ENCODE data around the gene TMEM145.
A peak's percentile ranks its signal among the peaks of the same experiment; 100 is the strongest.

The TMEM145 gene

DNA sequence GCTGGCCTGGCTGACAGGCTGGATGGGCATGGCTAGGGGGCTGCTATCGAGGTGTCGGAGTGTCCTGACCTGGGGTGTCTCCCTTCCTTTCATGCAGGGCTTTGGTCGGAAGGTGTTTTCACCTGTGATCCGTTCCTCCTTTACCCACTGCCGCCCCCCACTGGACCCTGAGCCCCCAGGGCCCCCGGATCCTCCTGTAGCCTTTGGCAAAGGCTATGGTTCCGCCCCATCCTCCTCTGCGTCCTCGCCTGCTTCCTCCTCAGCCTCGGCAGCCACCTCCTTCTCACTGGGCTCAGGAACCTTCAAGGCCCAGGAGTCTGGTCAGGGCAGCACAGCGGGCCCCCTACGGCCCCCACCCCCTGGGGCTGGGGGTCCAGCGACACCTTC, 23.0 kb upstream of the TMEM145 start:
- DNase-seq, result no peak

DNA sequence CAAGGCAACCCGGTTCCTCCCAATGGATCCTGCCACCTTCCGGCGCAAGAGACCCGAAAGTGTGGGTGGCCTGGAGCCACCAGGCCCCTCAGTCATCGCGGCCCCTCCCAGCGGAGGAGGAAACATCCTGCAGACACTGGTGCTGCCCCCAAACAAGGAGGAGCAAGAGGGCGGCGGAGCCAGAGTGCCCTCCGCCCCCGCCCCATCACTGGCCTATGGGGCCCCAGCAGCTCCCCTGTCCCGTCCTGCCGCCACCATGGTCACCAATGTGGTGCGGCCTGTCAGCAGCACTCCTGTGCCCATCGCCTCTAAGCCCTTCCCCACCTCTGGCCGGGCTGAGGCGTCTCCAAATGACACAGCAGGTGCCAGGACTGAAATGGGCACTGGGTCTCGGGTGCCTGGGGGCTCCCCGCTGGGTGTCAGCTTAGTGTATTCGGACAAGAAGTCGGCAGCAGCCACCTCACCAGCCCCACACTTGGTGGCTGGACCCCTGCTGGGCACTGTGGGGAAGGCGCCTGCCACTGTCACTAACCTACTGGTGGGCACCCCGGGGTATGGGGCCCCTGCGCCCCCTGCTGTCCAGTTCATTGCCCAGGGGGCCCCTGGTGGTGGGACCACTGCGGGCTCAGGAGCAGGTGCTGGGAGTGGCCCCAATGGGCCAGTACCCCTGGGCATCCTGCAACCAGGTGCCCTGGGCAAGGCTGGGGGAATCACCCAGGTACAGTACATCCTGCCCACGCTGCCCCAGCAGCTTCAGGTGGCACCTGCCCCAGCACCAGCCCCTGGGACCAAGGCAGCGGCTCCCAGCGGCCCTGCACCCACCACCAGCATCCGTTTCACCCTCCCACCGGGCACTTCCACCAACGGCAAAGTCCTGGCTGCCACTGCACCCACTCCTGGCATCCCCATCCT, 22.3 kb upstream of the TMEM145 start:
- peak; percentile 67 for DNase-seq

DNA sequence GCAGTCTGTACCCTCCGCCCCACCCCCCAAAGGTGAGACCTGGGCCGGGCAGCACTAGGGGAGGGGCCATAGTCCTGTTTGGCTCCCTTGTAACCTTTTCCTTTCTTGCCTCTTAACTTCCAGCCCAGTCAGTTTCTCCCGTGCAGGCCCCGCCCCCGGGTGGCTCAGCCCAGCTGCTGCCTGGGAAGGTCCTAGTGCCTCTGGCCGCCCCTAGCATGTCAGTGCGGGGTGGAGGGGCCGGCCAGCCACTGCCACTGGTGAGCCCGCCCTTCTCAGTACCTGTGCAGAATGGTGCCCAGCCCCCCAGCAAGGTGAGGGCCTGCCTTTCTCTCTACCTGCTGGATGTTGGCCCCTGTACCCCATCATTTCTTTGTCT, 21.7 kb upstream of the TMEM145 start:
- DNase-seq, result no peak

DNA sequence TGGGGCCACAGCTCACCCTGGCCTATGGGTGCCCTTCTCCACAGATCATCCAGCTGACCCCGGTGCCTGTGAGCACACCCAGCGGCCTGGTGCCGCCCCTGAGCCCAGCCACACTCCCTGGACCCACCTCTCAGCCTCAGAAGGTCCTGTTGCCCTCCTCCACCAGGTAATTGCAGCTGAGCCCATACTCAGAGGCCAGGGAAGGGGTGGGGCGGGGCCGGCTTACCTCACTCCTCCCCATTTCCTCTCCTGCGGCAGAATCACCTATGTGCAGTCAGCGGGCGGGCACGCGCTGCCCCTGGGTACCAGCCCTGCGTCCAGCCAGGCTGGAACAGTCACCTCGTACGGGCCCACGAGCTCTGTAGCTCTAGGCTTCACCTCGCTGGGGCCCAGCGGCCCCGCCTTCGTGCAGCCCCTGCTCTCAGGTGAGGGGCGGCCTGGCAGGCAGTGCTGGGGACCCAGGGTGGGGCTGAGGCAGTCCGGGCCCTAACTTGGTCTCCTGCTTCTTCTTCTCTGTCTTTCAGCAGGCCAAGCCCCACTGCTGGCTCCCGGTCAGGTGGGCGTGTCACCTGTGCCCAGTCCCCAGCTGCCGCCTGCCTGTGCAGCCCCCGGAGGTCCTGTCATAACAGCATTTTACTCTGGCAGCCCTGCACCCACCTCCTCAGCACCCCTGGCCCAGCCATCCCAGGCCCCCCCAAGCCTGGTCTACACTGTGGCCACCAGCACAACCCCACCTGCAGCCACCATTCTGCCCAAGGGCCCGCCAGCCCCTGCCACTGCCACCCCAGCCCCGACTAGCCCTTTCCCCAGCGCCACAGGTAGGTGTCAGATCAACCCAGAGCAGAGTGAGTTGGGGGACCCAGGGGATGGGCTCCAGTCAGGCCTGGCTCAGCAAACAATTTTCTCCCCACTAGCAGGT, 20.8 kb upstream of the TMEM145 start:
- DNase-seq, result peak; percentile 8

DNA sequence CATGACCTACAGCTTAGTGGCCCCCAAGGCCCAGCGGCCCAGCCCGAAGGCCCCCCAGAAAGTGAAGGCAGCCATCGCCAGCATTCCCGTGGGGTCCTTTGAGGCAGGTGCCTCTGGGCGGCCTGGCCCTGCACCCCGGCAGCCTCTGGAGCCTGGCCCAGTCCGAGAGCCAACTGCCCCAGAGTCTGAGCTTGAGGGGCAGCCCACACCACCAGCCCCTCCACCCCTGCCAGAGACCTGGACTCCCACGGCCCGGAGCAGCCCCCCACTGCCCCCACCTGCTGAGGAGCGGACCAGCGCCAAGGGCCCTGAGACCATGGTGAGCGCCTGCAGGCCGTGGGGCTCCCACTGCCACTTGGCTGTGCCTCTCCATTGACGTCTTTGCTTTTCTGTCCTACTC, 20.1 kb upstream of the TMEM145 start:
- no peak for DNase-seq

DNA sequence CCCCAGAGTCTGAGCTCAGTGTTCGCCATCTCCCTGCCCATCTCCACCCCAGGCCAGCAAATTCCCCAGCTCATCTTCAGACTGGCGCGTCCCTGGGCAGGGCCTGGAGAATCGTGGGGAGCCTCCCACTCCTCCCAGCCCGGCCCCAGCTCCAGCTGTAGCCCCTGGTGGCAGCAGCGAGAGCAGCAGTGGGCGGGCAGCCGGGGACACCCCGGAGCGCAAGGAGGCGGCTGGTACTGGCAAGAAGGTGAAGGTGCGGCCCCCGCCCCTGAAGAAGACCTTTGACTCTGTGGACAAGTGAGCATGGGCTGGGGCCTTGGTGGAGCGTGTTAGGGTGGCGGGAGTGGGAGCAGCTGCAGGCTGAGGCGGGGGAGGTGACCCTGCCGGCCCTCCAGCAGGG, 19.6 kb upstream of the TMEM145 start:
- DNase-seq, result no peak

DNA sequence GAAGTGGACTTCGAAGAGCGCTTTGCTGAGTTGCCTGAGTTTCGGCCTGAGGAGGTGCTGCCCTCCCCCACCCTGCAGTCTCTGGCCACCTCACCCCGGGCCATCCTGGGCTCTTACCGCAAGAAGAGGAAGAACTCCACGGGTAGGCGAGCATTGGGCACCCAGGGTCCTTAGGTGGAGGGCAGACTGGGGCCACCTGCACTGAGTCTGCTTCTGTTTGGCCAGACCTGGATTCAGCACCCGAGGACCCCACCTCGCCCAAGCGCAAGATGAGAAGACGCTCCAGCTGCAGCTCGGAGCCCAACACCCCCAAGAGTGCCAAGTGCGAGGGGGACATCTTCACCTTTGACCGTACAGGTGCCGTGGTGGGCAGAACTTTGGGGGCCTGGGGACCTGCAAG, 19.2 kb upstream of the TMEM145 start:
- DNase-seq, result no peak

DNA sequence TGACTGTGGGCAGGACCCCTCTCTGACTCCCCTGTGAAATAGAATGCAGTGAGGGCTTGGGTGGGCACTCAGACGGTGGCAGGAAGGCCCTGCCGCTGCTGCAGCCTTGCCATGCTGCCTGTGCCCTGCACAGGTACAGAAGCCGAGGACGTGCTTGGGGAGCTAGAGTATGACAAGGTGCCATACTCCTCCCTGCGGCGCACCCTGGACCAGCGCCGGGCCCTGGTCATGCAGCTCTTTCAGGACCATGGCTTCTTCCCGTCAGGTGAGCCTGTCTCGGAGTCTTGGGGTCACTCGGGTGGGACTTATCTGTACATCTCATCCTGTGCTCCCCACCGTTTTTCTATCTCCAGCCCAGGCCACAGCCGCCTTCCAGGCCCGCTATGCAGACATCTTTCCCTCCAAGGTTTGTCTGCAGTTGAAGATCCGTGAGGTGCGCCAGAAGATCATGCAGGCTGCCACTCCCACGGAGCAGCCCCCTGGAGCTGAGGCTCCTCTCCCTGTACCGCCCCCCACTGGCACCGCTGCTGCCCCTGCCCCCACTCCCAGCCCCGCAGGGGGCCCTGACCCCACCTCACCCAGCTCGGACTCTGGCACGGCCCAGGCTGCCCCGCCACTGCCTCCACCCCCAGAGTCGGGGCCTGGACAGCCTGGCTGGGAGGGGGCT, 18.5 kb upstream of the TMEM145 start:
- DNase-seq, result no peak

DNA sequence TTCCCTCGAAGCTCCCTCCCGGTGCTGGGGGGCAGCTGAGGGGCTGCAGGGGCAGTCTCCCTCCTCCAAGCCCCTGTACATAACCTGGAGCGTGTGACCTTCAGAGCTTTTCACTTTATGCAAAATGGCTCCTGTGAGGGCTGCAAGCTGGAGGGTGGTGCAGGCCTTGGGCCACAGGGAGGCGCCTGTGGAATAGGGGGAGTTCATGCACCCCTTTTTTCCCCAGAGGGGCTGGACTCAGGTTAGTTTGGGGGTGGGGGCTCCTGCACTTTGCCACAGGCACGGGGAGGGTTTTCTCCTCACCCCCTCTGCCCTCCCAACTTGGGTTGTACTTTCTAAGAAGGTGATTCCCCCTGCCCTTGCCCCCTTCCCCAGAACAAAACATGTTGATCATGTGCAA, 17.8 kb upstream of the TMEM145 start:
- DNase-seq, result no peak

DNA sequence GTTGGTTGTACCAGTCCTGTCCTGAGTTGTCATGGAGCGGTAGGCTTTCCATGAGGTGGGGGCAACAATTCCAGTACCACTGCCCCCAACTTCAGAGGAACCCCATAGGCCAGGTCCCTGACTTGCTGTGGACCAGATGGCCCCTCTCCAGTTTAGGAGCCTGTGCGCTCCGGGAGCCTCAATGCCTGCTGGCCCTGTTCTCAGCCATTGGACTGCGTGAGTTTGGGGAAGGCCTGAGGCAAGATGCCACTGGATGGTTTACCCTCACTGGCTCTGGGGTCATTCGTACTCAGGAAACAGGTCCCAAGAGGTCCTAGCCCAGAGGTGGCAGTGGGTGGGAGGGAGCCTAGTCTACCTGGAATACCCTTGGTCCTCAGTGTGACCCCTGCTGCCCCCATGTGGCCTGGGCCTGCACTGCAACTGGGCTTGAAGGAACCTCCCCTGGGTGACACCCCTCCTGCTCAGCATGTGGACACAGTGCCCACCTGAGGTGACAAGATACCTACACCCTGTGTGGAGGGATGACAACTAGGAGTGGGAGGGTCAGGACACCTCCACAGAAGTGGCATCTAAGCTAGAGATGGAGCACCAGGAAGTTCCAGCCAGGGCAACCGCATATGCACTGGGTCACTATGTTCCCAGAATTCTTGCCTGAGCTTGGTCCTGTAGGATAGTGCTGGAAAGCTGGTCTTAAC, 17.1 kb upstream of the TMEM145 start:
- DNase-seq, result peak; percentile 91

DNA sequence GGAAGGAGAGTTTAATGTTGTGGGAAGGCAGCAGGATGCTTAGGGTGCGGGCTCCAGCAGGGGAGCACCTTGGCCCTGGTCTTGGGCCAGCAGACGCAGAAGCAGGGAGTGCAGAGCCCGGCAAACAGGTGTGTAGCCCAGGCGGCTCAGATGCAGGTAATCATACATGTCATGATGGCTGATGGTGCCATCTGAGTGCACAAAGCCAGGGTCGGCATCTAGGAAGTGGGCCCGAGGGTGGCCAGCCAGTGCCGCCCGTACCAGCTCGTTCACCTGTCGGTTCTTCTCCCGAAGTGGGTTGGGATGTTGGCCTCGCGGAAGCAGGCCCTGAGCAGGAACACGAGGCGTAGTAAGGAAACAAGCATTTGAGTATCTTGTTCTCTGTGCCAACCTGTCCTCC, 16.1 kb upstream of the TMEM145 start:
- DNase-seq, result no peak

DNA sequence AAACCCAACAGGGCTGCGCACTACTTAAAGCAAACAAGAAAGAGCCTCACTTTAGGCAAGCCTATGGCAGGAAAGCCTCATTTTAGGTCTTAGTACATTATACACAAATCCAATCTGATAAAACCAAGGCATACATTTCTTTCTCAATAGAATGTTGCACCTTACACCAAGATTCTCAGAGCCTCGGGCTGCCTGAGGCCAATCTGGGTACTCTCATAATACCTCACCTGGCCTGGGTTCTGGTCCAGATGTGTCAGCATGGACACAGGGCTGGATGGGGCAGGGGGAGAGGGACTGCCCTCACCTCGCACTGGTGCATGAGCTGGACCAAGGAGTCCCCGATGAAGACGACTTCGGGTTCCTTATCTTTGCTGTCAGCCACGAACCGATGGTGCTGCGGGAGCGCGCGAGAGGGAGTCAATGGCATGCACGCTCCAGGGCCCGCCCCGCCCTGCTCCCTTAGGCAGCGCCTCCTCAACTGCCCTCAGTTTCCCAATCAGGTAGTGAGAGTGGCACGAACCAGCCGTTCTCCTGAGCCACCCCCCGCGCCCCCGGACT, 11.4 kb upstream of the TMEM145 start, which contains the start of gene PRR19:
Gene PRR19, plus strand, starts transcription at position 487 of the 558 bp plus-strand sequence. CDS start 7,453 bp downstream, outside the sequence.
- DNase-seq, result no peak

DNA sequence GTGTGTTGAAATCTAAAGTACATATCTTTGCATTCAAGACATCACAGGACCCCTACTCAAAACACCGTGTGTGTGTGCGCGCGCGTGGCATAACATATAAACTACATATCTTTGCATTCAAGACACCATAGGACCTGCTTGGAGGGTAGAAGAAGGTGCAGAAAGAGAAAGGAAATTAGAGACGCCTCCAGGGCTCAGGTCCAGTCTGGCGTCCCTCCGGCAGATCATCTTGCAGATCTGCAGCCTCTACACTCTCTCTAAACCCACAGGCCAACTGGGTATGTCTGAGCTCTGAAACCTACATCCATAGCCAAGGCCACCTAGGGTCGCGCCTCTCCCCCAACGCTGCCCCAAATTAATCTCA, 10.0 kb upstream of the TMEM145 start:
- no peak for DNase-seq

DNA sequence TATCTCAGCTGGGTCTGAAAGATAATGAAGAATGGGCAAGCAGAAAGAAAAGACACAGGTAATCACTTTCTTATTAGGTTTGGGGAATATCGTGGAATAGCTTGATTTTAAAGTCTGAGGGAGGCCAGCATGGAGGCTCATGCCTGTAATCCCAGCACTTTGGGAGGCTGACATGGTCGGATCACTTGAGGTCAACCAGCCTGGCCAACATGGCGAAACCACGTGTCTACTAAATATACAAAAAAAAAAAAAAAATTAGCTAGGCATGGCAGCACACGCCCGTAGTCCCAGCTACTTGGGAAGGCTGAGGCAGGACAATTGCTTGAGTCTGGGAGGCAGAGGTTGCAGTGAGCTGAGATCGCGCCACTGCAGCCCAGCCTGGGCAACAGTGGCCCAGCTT, 9.2 kb upstream of the TMEM145 start:
- DNase-seq, result no peak

DNA sequence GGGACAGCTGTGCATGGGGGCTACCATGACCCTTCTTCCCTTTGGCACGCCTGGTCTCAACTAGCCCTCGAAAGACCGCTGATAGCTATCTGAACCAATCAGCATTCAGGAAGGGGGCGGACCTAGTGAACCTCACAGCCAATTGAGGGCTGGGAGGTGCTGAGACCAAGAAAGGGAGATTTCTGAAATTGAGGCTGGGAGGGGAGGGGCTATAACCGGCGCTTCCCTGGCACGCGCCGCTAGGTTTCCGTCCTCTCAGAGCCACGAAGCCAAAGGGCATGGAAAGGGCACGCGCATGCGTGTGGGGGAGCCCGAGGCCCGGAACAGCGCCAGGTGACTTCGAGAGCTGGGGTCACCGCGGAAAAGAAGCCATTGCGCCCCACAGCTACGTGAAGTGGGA, 6.5 kb upstream of the TMEM145 start:
- no peak for DNase-seq

DNA sequence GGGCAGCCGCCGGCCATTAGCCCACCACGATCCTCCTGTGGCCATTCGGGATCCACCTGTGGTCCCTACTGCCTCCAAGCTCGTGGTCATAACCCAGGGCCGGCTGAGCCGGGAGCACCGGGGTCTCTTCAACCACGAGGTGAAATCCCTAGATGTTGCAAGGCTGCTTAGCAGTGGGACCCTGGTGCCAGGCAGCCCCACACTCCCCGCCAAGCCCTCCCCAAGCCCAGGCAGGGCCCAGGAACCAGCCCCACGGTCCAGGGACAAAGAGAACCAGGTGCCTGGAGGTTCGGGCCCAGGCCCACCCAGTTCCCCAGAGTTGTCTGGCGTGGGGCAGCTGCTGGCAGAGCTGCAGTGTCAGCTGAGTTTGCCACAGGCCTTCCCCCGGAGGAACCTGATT, 3.4 kb upstream of the TMEM145 start:
- DNase-seq, result no peak

DNA sequence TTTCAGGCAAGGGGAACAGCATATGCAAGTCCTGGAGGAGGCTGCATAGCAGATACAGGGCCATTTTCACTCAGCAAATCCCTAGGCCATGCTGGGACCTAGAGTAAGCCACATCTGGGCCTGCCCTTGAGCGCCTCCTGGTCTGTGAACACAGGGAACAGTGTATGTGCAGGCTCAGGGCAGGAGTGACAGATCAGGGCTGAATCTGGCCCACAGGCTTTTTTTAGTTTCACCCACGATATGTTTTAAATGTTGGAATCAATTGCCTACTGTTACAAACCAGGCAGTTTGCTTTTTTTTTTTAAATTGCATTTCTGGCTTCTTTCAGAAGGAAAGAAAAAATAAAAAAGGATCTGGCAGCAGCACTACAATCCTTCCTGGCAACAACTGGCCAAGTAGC, 1.5 kb upstream of the TMEM145 start:
- no peak for DNase-seq

DNA sequence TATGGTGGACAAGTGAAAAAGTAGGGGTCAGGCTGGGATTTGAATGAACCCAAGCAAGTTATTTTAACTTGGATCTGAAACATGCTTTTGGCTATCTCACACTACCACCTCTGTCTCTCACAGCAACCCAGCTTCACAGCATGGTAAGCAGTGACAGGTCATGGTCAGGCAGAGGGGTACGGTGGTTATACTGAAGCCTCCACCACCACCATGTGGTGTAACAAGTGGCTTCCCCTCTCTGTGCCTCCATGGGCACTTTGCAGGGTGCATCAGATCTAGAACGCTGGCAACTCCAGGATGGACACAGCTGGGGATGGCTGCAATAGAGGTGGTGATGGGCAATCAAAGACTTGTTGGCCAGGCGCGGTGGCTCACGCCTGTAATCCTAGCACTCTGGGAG, 739 bp upstream of the TMEM145 start:
- DNase-seq, result no peak

DNA sequence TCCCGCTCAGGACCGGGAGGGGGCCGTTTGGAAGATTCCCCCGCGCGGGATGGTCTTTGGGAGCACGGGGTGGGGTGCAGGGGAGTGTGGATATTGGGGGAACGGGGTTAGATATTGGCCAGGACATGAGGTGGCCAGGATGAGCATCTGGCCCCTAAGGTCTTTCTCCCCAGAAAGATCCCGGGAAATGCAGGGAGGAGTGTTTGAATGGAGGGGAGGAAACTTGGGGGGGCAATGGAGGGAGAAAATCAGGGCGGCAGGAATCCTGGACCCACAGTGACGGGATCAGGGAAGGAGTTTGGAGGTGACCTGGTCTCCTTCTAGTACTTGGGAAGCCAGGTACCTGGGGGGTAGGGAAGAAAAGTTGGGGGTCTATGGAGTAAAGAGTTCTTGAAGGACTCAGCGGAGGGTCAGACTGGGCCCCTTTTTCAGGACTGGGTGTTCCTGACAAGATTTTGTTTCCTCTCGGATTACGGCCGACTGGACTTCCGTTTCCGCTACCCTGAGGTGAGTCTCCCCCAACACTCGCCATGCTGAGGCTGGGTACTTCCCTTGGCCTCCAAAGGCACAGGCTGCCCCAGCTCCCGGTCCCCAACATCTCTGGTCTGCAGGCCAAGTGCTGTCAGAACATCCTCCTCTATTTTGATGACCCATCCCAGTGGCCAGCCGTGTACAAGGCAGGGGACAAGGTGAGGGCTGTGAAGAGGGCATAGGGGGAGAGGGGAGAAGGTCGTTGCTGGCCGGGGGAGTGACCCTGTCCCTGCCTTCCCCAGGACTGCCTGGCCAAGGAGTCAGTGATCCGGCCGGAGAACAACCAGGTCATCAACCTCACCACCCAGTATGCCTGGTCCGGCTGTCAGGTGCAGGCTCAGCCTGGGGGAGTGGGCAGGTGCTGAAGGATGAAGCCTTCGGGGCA, 989 bp downstream of the TMEM145 start:
- no peak for DNase-seq

DNA sequence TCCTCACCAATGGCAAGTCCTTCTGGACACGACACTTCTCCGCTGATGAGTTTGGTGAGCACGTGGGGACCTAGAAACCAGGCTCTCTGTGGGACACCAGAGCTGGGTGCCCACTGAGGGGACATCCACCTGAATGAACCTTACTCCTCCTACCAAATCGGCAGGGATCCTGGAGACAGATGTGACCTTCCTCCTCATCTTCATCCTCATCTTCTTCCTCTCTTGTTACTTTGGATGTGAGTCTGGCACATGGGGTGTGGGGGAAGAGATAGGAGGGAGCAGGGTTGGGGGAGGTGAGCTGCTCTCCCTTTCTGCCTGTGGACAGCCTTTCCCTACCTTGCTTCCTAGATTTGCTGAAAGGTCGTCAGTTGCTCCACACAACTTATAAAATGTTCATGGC, 1.9 kb downstream of the TMEM145 start:
- DNase-seq, result no peak
